Measurements from ENCODE around the gene RBP2. TPM values are rescaled to one million over a fixed set of nuclear protein-coding genes. Genes with fewer than 3 reads are reported as not detected.

Gene RBP2
- polyA plus RNA-seq, 5 donors: 0.51 to 1.0 (median 0.88) TPM

DNA sequence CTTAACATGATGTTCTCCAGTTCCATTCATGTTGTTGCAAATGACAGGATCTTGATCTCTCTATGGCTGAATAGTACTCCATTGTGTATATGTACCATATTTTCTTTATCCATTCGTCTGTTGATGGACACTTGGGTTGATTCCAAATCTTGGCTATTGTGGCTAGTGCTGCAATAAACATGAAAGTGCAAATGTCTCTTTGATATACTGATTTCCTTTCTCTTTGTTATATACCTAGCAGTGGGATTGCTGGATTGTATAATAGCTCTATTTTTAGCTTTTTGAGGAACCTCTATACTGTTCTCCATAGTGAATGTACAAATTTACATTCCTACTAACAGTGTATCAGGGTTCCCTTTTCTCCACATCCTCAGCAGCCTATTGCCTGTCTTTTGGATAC is 5.9 kb upstream of the RBP2 start:
- DNase-seq: no peak

DNA sequence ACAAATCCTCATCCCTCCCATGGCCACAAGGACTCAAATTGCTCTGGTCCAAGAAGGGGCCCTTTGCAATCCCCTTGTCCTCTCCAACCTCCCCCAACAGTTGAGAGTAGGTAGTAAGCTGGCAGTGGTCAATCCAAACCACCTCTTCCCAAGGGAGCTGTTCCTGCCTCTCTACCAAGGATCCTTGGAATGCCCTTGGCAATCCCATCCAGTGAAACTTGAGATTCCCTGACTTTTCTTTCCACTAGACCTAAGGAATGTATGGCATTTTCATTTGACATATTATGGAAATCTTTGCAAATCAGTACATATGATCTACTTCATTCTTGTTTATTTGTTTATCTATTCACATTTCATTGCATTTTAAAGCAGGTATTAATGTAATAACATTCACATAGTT is 4.8 kb upstream of the RBP2 start:
- no peak for DNase-seq

DNA sequence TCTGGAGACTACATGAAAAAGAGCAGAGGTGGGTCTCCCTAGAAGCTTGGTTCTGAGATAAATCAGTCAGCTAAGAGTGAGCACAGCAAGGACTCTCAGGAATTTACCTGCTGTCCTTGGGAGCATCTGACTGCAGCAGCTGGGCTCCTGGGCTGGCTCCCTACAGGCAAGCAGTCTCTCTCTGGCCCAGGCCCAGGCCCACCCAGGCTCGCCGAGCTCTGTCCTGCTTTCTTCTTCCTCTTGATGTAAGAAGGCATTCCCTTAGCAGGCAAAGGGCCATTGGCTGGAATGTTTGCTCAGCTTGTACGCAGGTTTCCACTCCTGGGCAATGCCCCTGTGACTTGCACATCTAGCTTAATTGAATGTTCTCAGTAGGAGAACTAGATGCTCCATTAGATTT is 4.3 kb upstream of the RBP2 start:
- DNase-seq: no peak

DNA sequence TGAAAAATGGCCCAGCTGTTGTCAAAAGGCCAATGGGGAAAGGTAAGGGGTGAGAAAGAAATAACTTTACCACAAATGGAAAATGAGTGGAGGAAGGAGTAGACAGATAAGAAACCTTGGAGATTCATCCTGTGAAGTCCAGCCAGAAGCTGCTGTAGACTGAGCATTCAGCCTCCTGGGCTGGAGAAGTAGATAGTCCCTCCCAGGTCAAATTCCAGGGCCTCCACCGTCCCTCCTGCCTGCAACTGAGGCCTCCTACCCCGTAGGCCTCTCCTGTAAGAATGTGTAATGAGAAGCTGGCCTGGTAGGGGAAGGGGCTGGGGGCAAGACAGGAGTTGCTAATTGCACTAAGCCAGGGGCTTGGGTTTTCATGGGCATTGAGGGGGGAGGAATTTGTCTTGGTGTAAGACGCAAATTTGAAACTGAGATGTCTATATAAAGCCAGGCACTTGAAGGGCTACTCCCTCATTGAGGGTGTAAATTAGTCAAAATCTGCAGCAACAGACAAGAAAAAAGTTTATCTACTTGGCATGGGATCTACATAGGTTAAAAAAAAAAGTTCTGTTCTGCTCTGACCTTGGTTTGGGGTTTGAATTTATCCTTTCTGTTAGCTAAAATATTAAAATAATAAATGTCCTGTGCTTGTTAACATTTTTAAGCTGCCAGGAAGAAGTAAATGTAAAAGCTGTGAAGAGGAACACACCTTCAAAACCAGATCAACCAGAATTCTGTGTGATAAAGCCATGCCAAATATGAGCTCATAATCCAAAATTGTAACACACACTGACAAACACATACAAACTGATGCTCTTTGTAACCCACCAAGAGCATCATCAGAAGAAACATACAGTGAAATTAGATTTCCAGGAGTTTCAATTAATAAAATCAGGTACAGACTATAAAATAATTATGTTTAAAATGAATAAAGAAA is 1.7 kb upstream of the RBP2 start:
- DNase-seq: no peak

DNA sequence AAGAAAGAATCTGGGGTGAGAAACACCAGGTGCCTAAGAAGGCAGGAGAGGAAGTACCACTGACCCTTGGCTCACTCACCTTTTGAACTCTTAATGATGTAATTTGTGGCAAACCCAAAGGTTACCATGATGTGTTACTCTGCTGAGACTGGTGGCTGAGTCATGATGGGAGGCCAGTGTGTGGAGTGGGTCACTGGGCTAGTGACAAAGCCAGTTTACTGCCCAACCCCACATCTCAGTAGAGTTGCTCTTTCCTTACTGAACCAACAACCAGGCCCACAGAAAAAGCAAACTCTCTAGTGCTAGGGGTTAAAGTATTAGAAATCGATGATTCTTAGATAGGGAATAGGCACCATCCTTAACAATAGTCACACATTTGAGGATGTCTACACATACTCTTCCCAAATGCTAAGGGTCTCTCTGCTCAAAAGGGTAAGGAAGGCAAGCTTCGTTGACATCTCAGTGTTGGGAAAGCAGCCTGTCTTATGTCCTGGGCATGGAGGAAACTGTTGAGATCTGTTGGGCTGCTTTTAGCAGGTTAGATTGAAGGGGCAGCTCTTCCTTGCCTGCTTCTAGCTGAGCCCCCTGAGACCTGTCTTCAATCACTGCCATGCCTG is 3.1 kb downstream of the RBP2 start:
- DNase-seq: no peak

DNA sequence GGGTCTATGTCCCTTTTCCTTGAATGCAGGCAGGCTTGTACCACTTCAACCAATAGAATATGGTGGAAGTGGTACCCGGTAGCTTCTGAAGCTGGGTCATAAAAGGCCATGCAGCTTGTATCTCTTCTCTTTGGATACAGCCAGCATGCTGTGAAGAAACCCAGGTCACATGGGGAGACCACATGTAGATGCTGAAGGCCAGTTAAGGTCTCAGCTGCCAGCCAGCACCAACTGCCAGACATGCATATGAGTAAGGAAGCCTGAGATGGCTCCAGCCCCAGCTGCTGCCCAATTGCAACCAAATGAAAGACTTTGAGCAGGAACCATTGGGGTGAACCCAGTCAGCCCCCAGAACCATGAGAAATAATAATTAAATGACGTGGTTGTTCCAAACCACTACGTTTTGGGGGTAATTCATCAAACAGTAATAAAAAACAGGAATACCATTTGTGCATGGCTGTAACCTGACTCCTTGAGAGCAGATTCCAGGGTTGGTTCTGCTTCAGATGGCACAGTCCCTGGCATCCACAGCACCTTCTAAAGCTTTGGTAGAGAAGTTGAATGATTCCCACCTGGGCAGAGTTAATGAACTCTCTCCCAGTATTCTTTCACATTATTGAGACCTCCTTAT is 3.8 kb downstream of the RBP2 start:
- no peak for DNase-seq

DNA sequence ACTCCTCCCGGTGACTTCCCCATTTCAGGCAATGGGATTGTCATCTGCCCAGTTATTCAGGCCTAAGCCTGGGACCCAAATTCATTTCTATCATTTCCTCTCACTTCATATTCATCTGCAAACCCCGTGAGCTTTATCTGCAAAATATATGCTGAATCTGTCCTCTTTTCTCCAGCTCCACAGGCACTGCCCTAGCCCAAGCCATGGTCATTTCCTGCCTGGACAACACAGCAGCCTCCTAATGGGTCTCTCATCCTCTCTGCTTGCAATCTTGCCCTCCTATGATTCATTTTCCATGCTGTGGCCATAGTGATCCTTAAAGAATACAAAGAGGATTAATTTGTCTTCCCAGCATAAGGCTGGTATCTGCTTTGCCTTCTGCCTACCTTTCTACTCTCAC is 6.1 kb downstream of the RBP2 start:
- no peak for DNase-seq

DNA sequence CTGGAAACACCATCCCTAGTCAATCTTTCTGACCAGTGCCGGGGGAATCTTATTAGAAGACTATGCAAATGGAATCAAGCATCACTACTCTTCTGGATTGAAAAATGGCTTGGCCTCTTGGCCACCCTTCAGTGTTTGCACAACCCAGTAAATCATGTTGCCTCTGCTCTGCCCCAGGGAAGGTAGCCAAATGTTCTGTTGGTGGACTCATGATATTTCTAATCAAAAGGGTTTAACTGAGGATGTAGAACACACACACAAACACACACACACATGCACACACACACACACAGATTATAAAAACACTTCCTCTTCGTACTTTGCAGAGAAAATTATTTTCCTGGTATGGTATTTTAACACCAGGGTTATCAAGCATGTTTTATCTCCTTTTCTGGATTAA is 7.9 kb downstream of the RBP2 start:
- DNase-seq: peak in 1 of 2 donors; percentile 21

DNA sequence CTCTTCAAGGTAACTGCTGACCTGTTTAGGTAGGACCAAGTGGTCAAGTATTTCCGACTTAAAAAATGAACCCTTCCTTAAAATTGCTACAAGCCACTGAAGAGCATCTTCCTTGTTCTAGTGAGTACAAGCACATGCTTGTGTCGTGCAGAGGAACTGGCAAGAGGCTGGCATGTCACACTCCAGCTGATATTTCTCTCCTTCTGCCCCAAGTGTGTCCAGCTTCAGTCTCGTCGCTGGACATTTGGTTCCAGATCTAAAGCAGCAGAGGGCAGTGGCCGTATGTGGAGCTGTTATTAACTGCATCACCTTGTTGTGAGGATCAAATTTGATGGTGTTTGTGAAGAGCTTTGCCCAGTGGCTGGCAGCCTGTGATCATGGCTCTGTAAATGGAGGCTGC is 10.0 kb downstream of the RBP2 start:
- peak in 1 of 2 donors; percentile 29 for DNase-seq

DNA sequence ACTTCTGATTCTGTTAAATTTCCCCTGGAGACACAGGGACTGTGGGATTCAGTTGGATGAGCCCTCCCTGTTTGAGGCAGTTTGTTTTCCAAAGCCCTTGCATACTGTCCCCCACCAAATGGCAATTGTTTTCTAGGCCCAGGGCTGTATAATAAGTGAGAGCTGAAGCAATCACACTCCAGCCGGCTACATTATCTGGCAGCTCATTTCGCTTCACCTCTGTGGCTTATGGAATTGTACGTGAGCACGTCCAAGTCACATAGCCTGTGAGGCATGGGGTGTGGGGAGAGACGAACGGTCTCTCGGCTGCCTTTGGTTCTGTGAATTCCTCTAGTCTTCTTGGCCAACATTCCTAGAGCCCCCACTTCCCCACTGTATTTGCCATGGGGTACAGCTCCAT is 10.7 kb downstream of the RBP2 start:
- DNase-seq: peak; percentile 76 to 77

DNA sequence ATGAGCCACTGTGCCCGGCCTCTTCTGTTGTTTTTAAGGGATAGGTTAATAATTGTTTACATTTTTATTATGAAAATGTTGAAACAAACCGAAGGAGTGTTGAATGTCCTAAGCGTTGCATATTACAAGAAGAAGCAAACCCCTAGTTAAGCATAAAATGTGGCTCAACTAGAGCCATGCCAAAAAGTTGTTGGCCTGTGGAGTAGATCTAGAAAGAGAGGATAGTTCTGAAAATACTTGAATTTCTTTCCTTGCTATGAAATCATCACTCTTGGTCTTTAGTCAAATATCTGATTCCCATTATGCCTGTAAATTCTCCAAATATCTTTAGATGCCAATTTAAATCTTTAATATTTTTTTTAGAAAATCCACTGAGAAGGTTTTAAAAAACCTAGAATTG is 12.8 kb downstream of the RBP2 start:
- no peak for DNase-seq

DNA sequence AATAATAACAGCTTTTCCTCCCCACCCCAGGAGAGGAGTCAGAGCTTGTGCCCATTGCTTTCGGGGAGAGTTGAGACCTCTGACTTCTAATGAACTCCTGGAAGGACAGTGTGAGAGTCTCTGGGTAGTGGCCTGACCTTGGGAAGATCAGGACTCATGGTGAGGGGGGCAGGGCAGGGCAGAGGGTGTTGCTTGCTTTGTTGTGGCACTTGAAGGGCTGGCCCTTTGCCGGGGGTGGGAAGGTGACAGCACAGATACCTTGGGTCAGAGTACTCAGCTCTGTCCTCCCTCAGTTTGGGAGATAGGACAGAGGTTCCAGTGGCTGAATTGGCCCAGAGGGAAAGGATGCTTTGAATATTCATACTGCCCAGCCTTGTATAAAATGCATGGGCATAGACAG is 15.8 kb downstream of the RBP2 start:
- DNase-seq: no peak

DNA sequence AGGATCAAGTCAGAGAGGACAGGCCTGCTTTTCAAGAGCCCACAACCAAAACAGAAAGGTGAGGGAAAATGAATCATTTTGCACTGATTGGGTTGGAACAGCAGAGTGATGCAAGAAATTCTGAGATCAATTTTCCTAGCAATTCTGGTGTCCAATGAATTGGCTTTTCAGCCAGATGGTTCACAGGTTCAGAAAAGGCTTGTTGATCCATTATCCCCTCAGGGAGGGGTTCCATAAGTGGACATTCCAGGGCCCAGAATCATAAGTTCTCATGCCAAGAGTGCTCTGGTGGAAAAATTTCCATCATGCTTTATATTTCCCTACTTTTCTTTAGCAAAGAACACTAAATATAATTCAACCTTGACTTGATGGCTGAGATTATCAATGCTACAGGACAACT is 16.2 kb downstream of the RBP2 start:
- DNase-seq: no peak

DNA sequence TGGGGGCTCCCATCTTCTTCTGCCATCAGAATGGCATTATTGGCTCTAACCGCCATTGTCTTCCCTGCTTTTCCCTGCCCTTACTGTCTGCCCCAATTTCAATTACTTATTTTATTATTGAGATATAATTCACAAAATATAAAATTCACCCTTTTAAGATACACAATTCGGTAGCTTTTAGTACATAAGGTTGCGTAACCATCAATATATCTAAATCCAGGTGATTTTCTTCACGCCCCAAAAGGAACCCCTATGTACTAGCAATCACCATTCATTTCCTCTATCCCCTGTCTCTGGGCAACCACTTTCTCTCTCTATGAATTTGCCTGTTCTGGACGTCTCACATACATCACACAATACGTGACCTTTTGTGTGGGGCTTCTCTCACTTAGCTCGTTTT is 18.0 kb downstream of the RBP2 start:
- no peak for DNase-seq

DNA sequence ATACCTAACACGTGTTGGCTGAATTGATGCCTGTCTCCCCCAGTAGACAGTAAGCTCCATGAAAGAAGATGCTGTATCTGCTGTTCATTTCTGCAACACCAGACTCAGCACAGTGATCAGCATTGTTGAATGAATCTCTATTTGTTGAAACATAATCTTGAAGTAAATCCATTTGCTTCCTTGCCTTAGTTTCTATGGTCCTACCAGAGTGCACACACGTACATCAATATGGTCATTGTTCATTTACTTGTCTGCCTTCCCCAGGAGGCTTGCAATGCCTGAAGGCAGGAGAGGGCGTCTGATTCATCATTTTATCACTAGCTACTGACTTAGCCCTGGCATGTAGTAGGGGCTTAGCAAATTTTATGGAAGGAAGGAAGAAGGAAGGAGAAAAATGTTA is 19.2 kb downstream of the RBP2 start:
- no peak for DNase-seq

DNA sequence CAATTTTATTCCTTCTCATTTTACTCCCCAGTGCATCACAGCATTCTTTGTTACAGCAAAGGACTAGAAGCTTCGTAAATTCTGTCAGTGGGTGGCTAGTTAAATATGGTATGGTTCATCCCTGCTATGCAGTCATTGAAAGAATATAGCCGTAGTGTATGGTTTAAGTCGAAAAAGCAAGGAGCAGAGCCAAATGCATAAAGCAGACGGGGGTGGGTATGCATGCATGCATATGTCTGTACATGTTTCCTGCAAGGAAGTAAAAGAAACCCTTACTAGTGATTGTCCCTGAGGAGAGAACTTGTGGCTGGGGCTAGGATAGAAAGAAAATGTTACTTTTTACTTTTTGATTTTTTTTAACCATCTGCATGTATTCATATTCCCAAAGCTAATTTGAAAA is 19.9 kb downstream of the RBP2 start:
- no peak for DNase-seq

DNA sequence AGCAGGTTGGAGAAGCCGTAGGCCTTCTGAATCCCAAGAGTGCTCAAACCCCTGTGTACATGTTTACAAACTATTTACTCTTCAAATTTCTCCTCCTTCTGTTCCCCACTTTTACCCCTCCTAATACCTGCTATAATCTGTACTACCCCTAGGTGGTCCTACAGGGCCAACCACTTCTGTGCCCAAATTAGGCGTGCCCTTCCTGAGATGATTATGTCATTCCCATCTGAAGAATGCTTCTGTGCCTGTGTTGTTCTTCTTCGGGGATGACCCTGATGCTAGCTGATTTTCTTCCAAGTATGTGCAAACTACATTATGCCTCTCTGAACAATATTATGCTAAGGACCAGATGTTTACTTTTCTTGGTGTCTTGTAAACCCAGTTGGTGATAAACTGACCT is 20.5 kb downstream of the RBP2 start:
- DNase-seq: no peak

DNA sequence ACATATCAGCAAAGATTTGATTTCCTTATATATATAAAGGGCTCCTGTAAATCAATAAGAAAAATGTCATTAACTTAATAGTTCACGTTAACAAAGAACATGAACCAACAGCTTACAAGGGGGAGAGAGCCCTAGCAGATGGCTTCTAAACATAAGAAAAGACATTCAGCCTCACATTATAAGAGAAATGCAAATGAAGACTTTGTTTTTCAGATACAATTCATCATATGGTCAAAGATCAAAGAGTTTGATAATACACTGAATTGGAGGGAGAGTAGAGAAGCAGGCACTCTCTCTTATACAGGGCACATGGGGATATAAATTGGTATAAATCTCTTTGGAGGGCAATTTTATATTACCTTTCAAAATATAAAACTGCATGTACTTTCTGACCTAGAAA is 21.1 kb downstream of the RBP2 start:
- no peak for DNase-seq

DNA sequence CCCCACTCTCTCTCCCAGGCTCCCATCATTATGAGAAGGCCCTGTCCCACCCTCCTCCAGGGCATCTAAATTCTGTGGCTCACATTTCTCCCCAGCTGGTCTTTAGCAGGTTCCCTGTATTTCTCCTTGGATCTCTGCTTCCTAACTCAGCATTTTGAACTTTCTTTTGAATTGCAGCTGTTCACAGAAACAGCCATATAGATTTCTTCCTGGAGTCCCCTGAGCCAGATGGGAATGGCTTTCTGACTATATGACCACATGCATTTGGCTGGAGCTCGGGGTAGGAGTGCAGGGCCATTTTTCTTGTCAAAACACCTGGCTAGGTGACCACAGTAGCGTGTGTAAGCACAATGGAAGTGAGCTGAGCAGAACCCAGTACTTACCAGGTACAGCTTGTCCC is 22.0 kb downstream of the RBP2 start:
- DNase-seq: no peak

DNA sequence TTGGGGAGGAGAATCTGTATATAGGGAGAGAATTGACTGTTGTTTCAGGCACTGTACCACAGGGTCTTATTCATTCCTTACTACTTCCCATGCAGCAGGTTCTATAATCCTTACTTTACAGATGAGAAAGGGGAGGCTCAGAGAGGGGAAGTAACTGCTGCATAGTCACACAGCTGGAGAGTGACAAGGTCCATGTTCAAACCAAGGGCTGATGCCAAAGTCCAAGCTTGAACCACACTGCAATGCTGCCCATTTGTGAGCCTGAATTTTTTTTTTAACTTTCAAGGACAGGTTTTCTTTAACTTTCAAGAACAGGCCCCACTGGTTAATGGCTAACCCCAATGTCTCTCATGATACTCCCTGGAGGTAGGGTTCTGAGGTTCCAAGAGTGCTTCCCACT is 26.2 kb downstream of the RBP2 start:
- DNase-seq: no peak

DNA sequence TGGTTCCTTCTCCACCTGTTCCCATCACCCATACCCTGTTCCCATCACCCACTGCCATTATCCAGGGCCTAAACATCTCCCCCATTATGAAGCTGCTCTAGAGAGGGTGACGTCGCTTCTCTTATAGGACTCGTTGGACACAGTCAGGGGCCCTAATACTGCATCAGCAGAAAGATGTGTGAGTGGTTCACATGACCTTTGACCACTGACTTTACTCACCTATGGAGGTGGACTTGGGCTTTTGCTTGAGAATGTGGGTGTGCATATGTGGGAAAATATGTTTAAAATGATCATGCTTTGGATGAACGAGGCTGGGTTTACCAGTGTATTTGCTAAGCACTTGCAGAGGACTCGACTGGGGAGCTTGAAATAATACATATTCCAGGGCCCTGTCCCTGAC is 26.8 kb downstream of the RBP2 start:
- no peak for DNase-seq

DNA sequence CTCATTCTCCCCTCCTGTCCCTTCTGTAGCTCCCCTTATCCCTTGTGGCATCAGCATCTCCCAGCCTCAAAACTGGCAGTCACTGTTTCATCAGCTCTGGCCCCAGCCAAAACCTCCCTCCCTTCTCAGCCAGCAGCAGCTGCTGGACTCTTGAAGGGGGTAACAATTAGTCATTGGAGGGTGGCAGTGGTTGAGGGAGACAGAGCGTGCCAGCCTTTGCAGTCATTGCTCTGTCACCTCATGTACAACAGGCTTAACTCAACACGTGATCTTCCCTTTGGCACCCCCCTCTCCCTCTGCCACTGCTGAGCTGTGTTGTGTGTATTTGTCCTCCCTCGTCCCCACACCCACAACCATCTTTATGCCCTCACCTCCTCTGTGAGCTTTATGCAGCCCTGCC is 28.2 kb downstream of the RBP2 start:
- DNase-seq: no peak

DNA sequence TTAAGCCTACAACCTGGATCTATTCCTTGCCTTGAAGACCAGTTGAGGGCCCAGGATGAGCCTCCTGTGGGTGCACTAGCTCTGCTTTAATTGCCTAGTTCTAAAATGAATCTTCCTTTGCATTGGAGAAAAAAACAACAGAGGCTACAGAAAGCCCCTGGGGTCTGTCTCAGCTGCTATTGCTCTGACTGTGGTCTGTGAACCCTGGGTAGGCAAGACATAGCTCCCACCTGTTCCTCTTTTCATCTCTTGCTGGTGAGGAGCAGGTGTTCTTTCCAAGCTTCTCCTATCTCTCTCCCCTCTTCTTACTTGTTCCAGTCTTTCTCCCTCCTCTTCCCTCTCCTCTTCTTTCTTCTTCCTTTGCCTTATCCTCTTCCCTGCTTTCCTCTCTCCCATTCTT is 28.8 kb downstream of the RBP2 start:
- no peak for DNase-seq

Data from right lung (tissue), 5 donors.